Osteocyte (in vitro differentiated cells): ENCODE measurements around the gene FRA10AC1. TPM values are rescaled to one million over a fixed set of nuclear protein-coding genes. Genes with fewer than 3 reads are reported as not detected.

Experiments used
- DNase-seq: peaks from one replicate; pipeline ENCODE4 v3.0.0; 2021; ENCODE audit warnings: mixed read lengths; ENCODE audit not compliant: unreplicated experiment; ENCODE audit errors: extremely low spot score
- H3K27ac Mint-ChIP-seq: one replicate; pipeline ENCODE4 v1.8.0; 2021; ENCODE audit warnings: mild to moderate bottlenecking, mixed read lengths; ENCODE audit not compliant: unreplicated experiment
- H3K27me3 Mint-ChIP-seq: one replicate; pipeline ENCODE4 v1.8.0; 2021; ENCODE audit warnings: mixed read lengths; ENCODE audit not compliant: unreplicated experiment
- H3K36me3 Mint-ChIP-seq: one replicate; pipeline ENCODE4 v1.8.0; 2021; ENCODE audit warnings: mixed read lengths; ENCODE audit not compliant: unreplicated experiment
- H3K4me1 Mint-ChIP-seq: one replicate; pipeline ENCODE4 v1.8.0; 2021; ENCODE audit warnings: mixed read lengths; ENCODE audit not compliant: unreplicated experiment
- H3K4me3 Mint-ChIP-seq: one replicate; pipeline ENCODE4 v1.8.0; 2021; ENCODE audit warnings: mild to moderate bottlenecking, moderate library complexity, mixed read lengths; ENCODE audit not compliant: unreplicated experiment
- H3K9me3 Mint-ChIP-seq: one replicate; pipeline ENCODE4 v1.8.0; 2021; ENCODE audit warnings: mixed read lengths; ENCODE audit not compliant: unreplicated experiment
- total RNA-seq: library from RNA; stranded (reverse); gene quantifications from 2 replicates; pipeline ENCODE4 v1.2.1, GENCODE V29; 2021
- TF ChIP-seq, protein P1 (sequence below): fragments of 200-600 bp; sonication (generic); IDR thresholded peaks from 2 replicates; pipeline ENCODE4 v1.5.0; 2021; ENCODE audit warnings: antibody characterized with exemption, mild to moderate bottlenecking, moderate library complexity

The FRA10AC1 gene
- total RNA-seq, 1 donor from 2014 or later: 13.0 TPM

DNA sequence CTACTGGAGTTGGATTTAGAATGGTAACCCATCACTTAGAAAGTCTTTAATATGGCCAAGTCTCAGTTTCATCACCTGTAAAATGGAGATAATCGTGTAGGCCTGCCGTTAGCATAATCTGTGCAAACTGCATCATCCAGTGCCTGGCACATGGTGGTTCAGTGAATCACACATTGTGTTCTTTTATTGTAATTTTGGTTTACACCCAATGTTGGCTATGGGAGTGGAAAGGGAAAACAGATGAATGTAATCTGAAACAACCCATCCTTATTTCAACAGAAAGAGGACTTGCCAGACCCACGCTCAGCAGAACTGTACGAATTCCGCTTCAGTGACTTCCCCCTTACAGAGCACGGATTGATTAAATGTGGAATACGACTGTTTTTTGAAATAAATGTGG, 62.6 kb downstream of the FRA10AC1 start:
- Mint-ChIP-seq H3K4me3 (no peak overlapping the region), H3K36me3 (no peaks in the 10 kb centered on the region), H3K27ac (no peak overlapping the region), H3K9me3 (peaks cover 3% of the 10 kb centered on the region), H3K4me1 (no peaks in the 10 kb centered on the region), H3K27me3 (peaks cover 27% of the 10 kb centered on the region)
- TF ChIP-seq, protein P1, sequence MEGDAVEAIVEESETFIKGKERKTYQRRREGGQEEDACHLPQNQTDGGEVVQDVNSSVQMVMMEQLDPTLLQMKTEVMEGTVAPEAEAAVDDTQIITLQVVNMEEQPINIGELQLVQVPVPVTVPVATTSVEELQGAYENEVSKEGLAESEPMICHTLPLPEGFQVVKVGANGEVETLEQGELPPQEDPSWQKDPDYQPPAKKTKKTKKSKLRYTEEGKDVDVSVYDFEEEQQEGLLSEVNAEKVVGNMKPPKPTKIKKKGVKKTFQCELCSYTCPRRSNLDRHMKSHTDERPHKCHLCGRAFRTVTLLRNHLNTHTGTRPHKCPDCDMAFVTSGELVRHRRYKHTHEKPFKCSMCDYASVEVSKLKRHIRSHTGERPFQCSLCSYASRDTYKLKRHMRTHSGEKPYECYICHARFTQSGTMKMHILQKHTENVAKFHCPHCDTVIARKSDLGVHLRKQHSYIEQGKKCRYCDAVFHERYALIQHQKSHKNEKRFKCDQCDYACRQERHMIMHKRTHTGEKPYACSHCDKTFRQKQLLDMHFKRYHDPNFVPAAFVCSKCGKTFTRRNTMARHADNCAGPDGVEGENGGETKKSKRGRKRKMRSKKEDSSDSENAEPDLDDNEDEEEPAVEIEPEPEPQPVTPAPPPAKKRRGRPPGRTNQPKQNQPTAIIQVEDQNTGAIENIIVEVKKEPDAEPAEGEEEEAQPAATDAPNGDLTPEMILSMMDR: no peak
- no peak for DNase-seq

DNA sequence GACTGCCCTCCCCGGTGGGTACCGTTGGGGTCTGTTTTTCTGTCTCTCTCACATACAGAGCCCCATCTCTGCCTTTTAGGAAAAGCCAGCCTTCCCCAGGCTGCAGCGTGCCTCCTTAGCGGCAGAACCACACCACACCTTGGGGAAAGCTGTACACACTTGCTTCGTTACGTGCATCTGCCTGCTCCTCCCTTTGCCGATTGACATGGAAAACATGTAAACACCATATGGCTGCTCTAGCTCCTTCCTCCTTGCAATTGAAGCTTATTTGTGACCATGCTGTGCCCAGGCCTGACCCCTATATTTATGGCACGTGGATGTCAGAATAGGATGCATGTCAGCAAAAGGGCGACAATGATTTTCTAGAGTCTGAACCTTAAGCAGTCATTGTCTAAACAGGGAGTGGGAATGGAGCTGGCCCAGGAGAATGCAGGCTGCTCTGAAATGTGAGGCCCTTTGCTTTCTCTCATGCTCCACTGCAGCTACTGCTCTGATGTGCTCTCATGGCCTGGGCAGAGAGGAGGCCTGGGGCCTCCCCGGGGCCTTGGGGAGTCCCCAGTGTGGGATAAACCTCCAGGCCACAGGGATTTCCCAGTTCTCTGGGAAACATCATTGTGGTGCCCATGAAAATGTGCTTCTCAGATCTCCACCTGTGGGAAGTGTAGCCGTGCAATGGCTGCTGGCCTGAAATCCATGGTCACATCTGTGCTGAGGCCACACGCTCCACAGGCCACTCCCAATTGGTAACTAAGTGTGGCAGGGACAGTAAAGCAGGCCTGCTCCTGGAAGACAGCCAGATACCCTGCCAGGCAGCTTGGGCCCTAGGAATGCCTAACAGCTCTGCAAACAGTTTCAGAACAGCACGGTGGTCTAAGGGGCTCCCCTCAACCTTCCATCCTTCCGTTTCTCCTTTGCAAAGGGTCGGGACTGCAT, 71.5 kb downstream of the FRA10AC1 start:
- H3K27ac Mint-ChIP-seq: no peak overlapping the region
- peaks cover 7% of the 10 kb centered on the region for H3K4me1 Mint-ChIP-seq
- H3K9me3 Mint-ChIP-seq: no peaks in the 10 kb centered on the region
- DNase-seq: no peak
- peaks cover 7% of the 10 kb centered on the region for H3K27me3 Mint-ChIP-seq
- H3K4me3 Mint-ChIP-seq: no peak overlapping the region
- no peaks in the 10 kb centered on the region for H3K36me3 Mint-ChIP-seq
- TF ChIP-seq, protein P1: no peak

DNA sequence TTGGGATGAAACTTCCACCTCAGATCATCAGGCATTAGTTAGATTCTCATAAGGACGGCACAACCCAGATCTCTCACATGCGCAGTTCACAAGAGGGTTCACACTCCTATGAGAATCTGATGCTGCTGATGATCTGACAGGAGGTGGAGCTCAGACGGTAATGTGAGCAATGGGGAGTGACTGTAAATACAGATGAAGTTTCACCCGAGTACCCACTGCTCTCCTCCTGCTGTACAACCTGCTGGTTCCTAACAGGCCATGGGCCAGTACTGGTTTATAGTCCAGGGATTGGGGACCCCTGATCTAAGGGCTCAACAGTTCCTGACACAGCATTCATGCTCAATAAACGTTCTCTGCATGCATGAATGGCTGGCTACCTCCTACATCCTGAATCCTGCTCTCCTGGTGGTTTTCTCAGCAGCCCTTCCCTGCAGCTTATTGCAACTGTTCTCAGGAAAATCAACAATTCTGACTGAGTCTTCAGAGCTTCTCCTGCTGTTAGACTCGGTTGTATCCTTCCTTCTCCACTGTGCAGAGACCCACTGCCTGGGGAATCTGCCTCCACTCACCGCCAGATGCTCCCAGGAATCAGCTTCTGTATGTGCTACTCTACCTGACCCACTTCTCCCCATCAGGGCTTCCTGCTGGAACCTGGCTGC, 72.6 kb downstream of the FRA10AC1 start:
- H3K4me1 Mint-ChIP-seq: peaks cover 7% of the 10 kb centered on the region
- no peaks in the 10 kb centered on the region for H3K9me3 Mint-ChIP-seq
- H3K4me3 Mint-ChIP-seq: no peak overlapping the region
- no peak for DNase-seq
- TF ChIP-seq, protein P1: no peak
- H3K27me3 Mint-ChIP-seq: no peaks in the 10 kb centered on the region
- no peak overlapping the region for H3K27ac Mint-ChIP-seq
- no peaks in the 10 kb centered on the region for H3K36me3 Mint-ChIP-seq

DNA sequence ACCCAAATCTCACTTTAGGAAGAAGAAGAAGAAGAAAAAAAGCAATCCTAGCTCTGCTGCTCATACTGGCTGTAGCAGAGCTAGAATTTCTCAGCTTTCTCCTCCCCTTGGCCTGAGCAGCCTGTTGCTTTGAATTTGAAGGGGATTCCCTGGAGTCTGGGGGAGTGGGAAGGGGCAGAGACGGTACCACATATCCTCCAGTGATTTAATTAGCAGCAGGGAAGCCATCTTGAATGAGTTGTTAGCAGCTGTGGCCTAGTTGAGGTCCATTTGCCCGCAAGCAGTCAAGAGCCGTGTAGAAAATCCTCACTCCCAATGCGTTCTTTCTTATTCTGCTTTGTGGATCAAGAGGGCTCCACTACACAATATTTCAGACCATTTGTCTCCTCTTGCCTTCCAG, 73.5 kb downstream of the FRA10AC1 start:
- Mint-ChIP-seq H3K4me3 (no peak overlapping the region), H3K9me3 (no peaks in the 10 kb centered on the region), H3K27ac (no peak overlapping the region), H3K4me1 (peaks cover 7% of the 10 kb centered on the region), H3K36me3 (no peaks in the 10 kb centered on the region), H3K27me3 (peaks cover 5% of the 10 kb centered on the region)
- TF ChIP-seq, protein P1: no peak
- DNase-seq: no peak

DNA sequence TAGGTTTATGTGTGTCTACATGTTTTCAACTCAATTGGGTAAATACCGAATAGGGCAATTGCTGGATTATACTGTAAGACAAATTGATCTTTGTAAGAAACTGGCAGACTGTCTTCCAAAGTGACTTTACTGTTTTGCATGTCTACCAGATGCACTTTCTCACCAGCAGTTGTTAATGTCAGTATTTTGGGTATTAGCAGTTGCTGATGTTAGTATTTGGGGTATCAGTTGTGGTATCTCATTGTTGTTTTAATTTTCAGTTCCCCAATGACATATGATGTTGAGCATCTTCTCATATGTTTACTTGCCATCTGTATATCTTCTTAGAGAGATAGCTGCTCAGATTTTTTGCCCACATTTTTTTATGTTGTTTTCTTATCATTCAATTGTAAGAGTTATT, 79.5 kb downstream of the FRA10AC1 start:
- H3K4me3 Mint-ChIP-seq: no peak overlapping the region
- no peak for DNase-seq
- H3K9me3 Mint-ChIP-seq: no peaks in the 10 kb centered on the region
- TF ChIP-seq, protein P1: no peak
- no peak overlapping the region for H3K27ac Mint-ChIP-seq
- peaks cover 41% of the 10 kb centered on the region for H3K27me3 Mint-ChIP-seq
- H3K4me1 Mint-ChIP-seq: peaks cover 7% of the 10 kb centered on the region
- no peaks in the 10 kb centered on the region for H3K36me3 Mint-ChIP-seq
